Left lung (tissue), 10 donors: ENCODE results near the gene MEAK7. TPM values are rescaled to one million over a fixed set of nuclear protein-coding genes. Genes with fewer than 3 reads are reported as not detected.

Source experiments
- ATAC-seq: fragments of 200-7000 bp; cut with Tn5 transposase; one replicate; pipeline ENCODE4 v1.9.1; 2020; ENCODE audit warnings: moderate library complexity
- DNase-seq, 4 donors: peaks; one replicate each; pipeline ENCODE4 v3.0.0-alpha.2; 2013 to 2020
- H3K27ac ChIP-seq, 2 donors: fragments of 200-600 bp; sonication (generic) in 1 of 2; one replicate each; pipeline versions ENCODE4 v1.5.0 to v1.8.0; 2020 to 2021
- H3K27me3 ChIP-seq, 2 donors: fragments of 200-600 bp; sonication (generic) in 1 of 2; one replicate each; pipeline versions ENCODE4 v1.5.0 to v1.8.0; 2020 to 2021
- H3K36me3 ChIP-seq, 2 donors: fragments of 200-600 bp; sonication (generic) in 1 of 2; one replicate each; pipeline versions ENCODE4 v1.5.0 to v1.8.0; 2020 to 2021
- H3K4me1 ChIP-seq, 2 donors: fragments of 200-600 bp; one replicate each; pipeline ENCODE4 v1.8.0; 2021
- H3K4me3 ChIP-seq, 2 donors: fragments of 200-600 bp; sonication (generic) in 1 of 2; one replicate each; pipeline versions ENCODE4 v1.5.0 to v1.8.0; 2020 to 2021; ENCODE audit warnings: mild to moderate bottlenecking in 1 of 2
- H3K9me3 ChIP-seq, 2 donors: fragments of 200-600 bp; sonication (generic) in 1 of 2; one replicate each; pipeline versions ENCODE4 v1.5.0 to v1.8.0; 2020 to 2021
- intact Hi-C, 2 donors: fragments of 100-400 bp; cut with DNase I; formaldehyde crosslinking; loops; one replicate each; pipeline versions ENCODE4 v1.11.2 to v1.14.2; 2022
- polyA plus RNA-seq, 6 donors: library from polyadenylated mRNA; unstranded; fragments of 120-200 nt; gene quantifications; one replicate each; pipeline ENCODE4 v1.2.1, GENCODE V29; 2013; ENCODE audit not compliant: insufficient read length in 6 of 6
- total RNA-seq, 2 donors: library from RNA; stranded (reverse); fragmentation: NEBNext Ultra II Directional; extraction: Animal tissue kit (Norgen Biotek cat#: 25700); gene quantifications; one replicate each; pipeline ENCODE4 v1.2.1, GENCODE V29; 2021
- TF ChIP-seq, protein P1 (sequence below), 2 donors: fragments of 200-600 bp; sonication (generic) in 1 of 2; IDR thresholded peaks; one replicate each; pipeline versions ENCODE4 v1.5.0 to v1.8.0; 2021; ENCODE audit warnings: antibody characterized with exemption in 2 of 2
- donor health status: DM: no; HTN: yes; CAD: no.
- donor health status: DM: no; HTN: no; CAD: no.

The MEAK7 gene
- total and polyA plus RNA-seq, 8 donors = 13.1 to 22.3 (median 20.3) TPM

DNA sequence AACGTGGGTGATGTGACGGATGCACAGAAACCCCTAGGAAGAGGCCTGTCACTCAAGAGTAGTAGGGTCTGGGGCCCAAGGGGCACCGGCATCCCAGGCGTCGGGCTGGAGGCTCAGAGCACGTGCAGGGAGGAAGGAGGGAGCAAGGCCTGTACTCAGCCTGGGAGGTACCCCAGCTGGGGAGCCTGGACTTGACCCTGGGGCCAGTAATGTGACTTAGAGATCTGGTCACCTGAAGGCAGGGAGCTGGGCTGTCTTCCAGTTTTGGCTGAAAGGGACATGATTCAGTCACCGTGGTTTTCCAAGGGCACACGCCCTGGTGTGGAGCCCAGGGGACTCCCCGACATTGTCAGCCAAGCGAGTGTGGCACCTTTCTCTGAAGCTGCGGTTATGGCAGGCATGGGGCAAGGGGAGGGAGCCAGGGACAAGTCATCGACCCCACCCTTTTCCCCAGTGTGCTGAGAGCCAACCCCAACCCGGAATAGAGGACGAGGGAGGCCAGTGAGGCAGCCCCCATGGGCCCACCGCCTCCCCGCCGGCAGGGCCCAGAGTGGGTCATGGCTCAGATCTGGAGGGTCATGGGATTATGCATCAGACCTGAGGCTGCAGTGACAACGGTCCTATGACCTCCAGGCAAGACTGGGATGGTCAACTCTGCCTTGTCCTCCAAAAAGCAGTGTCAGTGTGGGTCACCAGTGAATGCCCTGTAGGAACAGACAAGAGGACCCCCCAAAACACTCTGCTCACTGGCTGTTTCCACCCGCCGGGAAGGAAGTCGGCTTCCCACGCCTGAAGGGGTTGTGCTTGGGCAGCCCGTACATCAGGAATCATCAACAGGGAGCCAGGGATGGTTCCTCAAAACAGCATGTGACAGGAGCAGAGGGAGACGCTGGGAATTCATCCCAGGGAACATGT, 41.9 kb downstream of the MEAK7 start:
- peaks cover 0 to 13% of the 10 kb centered on the region in 2 donors for H3K9me3 ChIP-seq
- intact Hi-C loops = no loop called here
- no peak for ATAC-seq

GRCh38 chr16:84461413-84462295, 42.8 kb downstream of the MEAK7 start:
- TF ChIP-seq, protein P1, sequence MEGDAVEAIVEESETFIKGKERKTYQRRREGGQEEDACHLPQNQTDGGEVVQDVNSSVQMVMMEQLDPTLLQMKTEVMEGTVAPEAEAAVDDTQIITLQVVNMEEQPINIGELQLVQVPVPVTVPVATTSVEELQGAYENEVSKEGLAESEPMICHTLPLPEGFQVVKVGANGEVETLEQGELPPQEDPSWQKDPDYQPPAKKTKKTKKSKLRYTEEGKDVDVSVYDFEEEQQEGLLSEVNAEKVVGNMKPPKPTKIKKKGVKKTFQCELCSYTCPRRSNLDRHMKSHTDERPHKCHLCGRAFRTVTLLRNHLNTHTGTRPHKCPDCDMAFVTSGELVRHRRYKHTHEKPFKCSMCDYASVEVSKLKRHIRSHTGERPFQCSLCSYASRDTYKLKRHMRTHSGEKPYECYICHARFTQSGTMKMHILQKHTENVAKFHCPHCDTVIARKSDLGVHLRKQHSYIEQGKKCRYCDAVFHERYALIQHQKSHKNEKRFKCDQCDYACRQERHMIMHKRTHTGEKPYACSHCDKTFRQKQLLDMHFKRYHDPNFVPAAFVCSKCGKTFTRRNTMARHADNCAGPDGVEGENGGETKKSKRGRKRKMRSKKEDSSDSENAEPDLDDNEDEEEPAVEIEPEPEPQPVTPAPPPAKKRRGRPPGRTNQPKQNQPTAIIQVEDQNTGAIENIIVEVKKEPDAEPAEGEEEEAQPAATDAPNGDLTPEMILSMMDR (IDR thresholded peaks at IDR 0.05) = no peak
- H3K9me3 ChIP-seq = peaks cover 0 to 4% of the 10 kb centered on the region in 2 donors

More for the DNA sequence above, 41.9 kb downstream of the MEAK7 start:
- TF ChIP-seq, protein P1 (IDR thresholded peaks at IDR 0.05) = no peak
- Histone ChIP-seq H3K4me3 (no peak overlapping the region), H3K27me3 (no peaks in the 10 kb centered on the region), H3K4me1 (no peaks in the 10 kb centered on the region), H3K36me3 (peaks cover 0 to 81% of the 10 kb centered on the region in 2 donors), H3K27ac (no peak overlapping the region)
- DNase-seq = no peak

GRCh38 chr16:84461029-84461412, 43.4 kb downstream of the MEAK7 start:
- ATAC-seq (no peak), DNase-seq (no peak)
- Histone ChIP-seq H3K27ac (no peak overlapping the region), H3K27me3 (no peaks in the 10 kb centered on the region), H3K4me3 (no peak overlapping the region), H3K9me3 (no peaks in the 10 kb centered on the region), H3K36me3 (peaks cover 0 to 66% of the 10 kb centered on the region in 2 donors), H3K4me1 (no peaks in the 10 kb centered on the region)
- TF ChIP-seq, protein P1 (IDR thresholded peaks at IDR 0.05) = no peak
- intact Hi-C loops = no loop called here

More at GRCh38 chr16:84461413-84462295, 42.8 kb downstream of the MEAK7 start:
- Histone ChIP-seq H3K27ac (no peak overlapping the region), H3K4me1 (no peaks in the 10 kb centered on the region), H3K27me3 (no peaks in the 10 kb centered on the region), H3K4me3 (no peak overlapping the region), H3K36me3 (peaks cover 0 to 72% of the 10 kb centered on the region in 2 donors)
- ATAC-seq = no peak
- no peak for DNase-seq
- intact Hi-C loops = no loop called here

GRCh38 chr16:84460406-84461028, 43.9 kb downstream of the MEAK7 start:
- no peak for DNase-seq
- Histone ChIP-seq H3K36me3 (peaks cover 0 to 65% of the 10 kb centered on the region in 2 donors), H3K27me3 (no peaks in the 10 kb centered on the region), H3K4me1 (no peaks in the 10 kb centered on the region), H3K27ac (no peak overlapping the region), H3K4me3 (no peak overlapping the region), H3K9me3 (no peaks in the 10 kb centered on the region)
- ATAC-seq = no peak
- TF ChIP-seq, protein P1 (IDR thresholded peaks at IDR 0.05) = no peak
- intact Hi-C loops = no loop called here
